Femur (tissue), 1 donor: ENCODE data around the gene ARL14EPL.

Experiments
- DNase-seq: peaks from one replicate; pipeline ENCODE4 v3.0.0-alpha.2; 2017

The ARL14EPL gene

DNA sequence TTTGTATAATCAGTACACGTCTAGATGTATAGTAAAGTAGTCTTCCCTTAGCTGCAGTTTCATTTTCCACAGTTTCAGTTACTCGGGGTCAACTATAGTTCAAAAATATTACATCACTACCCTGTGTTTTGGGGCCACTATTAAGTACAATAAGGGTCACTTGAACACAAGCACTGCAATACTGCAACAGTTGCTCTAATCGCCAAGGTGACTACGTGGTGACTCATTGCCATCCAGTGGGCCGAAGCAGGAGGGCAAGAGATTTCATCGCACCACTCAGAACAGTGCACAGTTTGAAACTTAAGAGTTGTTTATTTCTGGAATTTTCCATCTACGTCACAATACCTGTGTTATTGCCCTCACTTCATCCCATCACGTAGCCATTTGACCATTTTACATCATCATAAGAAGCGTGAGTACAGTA is at the start of gene ARL14EPL:
Gene ARL14EPL (plus strand): TSS at position 379 of the 424 bp plus-strand sequence. CDS start 18,994 bp downstream, outside the sequence.
- DNase-seq, result peak; percentile 41

DNA sequence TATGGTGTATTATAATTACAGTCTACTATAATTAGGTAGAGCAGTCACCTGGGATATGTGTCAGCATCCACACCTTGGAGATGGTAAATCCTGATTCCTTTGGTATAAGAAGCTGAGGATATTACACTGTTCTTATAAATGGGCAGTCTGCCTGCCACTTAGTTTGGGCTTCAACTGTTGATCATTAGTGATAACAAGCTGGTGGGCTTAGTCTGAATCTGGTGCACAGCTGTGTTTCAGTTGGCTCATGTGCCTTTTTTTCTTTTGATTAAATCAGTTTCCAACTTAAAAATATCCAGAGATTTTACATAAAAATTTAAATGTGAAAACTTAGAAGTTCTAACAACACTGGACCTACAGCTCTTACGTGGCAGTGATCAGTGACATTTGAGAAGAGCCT is 48.8 kb upstream of the ARL14EPL start:
- no peak for DNase-seq

DNA sequence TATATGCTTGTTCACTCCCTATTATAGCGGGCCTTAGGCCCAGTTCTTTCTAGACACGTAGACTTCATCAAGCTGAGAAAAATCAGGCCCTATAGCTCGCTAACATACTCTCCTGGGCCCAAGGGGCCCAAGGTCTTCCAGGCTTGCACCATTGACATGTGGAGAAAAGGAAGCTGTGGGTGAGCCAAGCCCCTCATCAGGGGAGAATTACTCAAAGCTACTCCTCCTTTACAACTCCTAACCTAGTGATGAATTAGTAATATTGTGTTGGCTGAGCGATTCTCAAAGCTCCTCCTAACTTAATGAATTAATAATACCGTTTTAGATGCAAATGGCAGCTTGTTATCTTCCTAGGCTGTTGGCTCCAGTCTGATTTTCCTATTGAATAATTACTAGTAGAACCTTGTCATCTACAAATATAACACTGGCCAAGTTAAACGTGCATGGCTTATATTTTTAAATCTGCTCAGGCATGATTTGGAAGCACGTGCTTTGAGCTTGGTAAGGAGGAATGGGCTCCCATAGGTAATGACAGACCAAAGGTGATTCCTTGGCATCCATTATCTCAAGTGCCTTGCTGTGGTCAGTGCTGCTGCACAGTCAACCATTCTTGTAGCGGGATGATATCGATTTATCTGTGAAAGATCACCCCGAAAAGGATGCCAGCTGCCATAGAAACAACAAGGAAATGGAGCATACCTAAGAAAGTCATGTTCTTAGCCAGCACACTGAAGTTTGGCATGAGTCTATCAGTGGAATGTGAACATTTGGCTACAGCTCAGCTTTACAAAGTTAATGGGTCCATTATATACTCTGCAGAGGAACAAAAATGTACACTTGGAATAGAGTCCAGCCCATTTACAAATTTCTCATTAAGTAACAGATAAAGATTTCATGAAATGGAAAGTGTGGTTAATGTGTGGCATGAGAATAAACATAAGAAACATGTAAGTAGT is 46.2 kb upstream of the ARL14EPL start:
- no peak for DNase-seq

DNA sequence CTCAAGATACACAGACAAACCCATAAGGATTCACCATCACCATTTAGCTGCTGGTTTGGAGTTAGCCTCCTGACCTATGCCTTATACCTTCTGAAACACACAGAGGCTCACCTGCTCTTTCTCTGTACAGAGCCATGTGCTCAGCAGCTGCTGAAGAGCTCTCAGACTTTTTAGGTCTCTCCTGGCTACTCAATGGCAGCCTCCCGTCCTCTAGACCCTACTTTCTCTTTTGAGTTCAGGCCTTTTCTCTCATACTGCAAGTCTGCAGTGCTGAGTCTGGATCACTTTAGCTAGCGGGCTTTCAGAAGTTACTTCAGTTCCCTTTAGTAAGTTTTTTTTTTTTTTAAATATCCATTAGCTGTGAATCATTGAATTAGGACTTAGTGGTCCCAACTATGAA is 44.3 kb upstream of the ARL14EPL start:
- no peak for DNase-seq

DNA sequence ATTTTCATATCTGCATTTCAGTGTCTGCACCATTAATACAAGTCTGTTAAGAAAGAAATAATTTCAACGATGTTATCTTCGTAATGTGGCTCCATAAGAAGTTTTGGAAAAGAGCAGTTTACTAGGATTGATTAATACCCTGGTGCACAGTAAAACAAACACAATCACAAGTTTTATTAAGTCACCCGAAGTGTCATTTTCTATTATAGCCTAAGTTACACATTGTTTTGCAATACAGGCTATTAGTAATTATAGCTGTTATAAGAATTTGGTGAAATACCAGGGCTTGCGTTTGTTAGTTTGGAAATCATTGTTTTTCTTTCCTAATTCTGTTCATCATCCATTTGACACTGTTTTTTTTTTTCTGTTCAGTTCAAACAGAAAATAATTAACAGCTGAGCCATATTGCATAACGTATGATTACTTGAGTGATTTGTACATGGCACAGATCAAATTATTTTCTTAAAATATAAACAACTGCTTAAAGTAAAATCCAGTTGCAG is 39.4 kb upstream of the ARL14EPL start:
- DNase-seq, result no peak

DNA sequence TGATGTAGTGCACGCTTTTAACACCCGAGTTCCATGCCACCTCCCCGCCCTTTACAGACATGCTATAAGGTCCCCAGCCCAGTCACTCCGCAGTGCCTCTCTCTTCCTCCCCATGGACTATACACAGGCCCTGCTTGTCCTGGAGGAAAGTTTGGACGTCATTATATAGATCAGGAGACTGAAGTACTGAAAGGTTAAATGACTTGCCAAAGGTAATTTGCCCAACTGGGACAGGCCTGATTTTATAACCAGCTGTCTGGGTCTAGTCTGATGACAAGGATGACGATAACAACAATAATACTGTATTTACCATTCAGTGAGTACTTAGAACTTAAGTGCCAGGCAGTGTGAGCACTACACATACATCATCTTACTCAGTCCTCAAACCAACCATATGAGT is 36.9 kb upstream of the ARL14EPL start:
- DNase-seq, result no peak

DNA sequence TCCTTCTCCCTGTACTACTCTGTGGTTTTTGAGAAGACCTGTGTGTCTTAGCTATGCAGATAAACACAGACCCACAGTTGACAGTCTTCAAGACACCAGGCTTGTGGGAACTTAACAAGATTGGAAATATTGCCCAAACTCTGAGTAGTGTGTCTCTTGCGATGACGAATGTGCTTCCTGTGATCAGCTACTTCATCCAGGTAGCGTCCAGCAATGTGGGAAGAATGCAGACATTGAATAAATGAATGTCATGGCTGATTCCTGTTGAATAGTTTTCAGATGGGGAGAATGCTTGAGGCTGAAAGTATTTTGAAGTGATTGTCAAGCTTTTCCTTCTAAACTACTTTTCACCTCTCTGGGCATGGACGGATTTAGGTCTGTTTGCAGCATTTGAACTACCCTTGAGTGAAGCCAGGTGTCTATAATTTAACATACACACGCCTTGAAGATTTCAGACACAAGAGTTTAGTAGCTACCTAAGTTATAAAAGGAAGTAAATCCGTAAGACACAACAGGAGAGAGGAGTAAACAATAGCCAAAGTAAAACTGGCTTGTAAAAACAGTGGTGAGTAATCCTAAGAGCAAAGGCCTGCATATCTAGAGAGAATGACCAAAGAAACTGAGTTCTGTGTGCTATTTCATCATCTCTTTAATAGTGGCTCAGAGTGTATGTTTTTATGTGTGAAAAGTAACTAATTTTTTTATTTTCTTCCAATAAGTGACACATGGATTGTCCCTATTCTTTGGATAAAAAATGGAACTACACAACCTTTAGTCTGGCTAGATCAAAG is 30.0 kb upstream of the ARL14EPL start:
- no peak for DNase-seq

DNA sequence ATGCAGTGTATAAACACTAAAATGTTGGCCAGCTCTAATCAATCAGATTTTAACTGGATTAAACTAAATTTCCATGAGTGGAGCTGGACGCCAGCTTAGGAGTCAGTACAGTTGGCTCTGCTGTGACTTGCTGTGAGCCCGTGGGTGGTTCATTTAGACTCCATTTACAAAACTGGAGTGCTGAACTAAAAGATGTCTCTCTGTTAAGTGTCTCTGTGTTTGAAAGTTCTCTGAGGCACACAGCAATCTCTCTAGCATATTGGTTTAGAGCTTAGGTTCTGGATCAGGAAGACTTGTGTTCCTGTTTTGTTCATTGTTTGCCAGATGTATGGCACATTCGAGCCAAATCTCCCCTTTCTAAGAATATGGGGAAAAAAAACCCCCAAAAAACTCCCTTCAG is 28.0 kb upstream of the ARL14EPL start:
- no peak for DNase-seq

DNA sequence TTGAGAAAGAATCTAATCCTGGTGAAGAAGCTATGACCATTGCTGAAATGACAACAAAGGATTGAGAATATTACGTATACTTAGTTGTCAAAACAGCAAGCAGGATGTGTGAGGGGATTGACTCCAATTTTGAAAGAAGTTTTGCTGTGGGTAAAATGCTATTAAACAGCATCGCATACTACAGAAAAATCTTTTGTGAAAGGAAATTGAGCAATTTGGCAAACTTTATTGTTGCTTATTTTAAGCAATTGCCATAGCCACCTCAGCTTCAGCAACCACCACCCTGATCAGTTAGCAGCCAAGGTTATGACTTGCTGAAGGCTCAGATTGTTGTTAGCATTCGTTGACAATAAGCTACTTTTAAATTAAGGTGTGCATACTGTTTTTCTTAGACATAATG is 22.5 kb upstream of the ARL14EPL start:
- DNase-seq, result no peak

DNA sequence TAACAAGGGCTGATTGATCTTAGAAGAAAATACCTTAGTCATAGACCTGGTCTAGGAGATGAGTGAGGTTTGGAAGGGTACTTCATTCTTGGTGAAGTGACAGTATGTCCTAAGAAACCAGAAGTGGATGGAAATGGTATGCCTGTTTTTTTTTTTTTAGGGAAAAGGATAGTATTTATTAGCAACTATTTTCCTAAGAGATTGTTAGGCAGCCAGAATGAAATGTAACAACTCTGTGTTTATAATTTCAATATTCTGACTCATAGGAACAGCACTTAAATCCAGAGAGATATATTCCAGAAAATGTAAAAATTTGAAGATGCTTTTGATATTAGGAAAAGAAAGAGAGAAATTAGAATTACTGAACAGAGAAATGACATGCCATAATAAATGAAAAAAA is 21.2 kb upstream of the ARL14EPL start:
- no peak for DNase-seq

DNA sequence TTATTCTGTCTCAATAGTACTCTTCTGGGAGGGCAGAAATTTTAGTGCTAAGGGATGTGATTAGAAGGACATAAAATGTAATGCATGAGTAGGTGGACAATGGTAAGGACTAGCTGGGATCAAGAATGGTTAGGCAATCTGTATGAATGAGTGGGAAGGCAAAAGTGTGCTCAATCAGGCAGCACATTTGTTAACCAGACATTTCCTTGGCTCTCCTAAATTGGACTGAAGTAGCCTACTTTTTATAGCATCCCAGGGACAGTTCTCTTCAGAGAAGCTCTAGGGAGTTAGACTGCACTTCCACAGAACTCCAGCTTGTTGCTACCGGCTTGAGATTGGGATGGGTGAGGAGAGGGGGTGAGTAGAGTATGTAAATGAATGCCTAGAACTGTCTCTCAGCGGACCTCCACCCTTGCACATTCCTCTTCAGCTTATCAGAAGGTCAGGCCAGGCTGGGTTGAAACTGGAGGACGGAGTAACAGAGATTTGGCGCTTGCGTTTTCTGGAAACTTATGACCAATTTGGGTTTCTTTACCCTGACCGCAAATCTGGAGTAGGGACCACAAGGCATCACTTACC is 19.0 kb upstream of the ARL14EPL start:
- no peak for DNase-seq

DNA sequence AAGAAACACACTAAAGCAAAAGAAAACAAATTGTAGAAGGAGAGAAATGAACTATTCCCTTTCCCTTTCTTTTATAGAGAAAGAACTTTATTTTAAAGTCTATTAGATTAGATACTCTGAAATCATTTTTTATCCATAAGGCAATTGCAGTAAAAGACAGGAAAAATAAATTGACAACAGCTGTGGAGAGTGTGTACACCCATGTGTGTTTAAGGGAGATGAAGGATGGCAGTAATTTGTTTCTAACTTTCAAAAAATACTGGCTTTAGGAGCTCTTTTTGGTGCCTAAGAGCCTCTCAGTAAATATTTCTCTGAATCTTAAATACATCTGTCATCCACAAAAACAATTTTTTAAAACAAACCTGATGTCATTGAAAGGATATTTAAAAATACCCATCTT is 18.3 kb upstream of the ARL14EPL start:
- DNase-seq, result no peak

DNA sequence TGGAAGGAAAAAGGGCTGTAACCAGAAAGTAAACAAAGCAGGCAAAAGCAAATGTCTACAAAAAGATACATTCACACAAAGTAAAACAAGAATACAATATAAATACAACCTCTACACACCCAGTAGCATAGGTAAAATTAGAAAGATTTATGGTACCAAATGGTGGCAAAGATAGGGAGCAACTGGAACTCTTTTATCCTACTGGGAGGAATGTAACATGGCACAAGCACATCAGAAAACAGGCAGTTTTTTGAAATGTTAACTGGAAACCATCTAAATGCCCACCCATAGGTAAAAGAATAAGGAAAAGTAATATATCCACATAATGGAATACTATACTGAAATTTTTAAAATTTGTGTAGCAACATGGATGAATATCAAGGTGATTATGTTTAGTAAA is 8.7 kb upstream of the ARL14EPL start:
- no peak for DNase-seq

DNA sequence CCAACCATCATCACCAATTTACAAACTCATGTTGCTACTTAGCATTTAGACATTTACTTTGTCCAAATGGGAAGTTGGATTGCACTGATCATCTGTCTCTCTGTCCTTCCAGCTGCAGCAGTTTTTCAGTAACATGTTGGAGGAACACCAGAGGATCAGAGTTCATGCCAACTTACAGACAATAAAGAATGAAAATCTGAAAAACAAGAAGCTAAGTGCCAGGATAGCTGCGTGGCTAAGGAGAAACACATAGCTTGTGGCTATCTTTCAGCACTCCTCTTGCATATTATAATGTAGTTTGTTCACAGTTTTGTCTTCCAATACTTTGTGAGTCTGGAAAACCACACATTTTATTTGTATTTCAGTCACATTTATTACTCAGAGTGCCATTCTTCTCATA is 6.4 kb upstream of the ARL14EPL start:
- no peak for DNase-seq

DNA sequence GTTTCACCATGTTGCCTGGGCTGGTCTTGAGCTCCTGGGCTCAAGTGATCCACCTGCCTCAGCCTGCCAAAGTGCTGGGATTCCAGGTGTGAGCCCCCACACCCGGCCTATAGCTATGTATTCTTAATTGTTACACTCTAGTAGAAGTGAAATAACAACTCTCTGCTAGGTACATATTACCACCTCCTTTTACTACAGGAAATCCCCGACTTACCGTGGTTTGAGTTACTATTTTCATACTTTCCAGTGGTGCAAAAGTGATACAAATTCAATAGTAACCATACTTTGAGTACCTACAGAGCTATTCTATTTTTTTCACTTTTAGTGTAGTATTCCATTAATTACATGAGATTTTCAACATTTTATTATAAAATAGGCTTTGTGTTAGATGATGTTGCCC is 719 bp downstream of the ARL14EPL start:
- no peak for DNase-seq

DNA sequence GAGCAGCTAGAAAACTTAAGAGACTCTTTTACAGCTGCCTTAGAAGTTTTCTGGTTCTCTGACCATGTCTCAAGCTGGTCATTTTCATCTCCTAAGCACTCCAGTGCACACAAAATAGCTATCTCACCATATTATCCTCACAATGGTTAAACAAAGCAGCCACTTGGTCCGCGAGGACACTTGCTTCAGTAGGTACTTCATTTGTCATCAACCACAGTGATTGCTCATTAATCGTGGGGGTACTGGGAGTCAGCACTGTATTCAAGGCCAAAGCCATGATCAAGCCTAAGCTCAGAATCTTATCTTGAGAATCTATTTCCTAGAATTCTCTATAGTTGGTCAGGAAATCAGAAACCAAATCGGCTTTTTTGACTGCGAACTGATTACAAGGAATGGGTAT is 2.9 kb downstream of the ARL14EPL start:
- no peak for DNase-seq

DNA sequence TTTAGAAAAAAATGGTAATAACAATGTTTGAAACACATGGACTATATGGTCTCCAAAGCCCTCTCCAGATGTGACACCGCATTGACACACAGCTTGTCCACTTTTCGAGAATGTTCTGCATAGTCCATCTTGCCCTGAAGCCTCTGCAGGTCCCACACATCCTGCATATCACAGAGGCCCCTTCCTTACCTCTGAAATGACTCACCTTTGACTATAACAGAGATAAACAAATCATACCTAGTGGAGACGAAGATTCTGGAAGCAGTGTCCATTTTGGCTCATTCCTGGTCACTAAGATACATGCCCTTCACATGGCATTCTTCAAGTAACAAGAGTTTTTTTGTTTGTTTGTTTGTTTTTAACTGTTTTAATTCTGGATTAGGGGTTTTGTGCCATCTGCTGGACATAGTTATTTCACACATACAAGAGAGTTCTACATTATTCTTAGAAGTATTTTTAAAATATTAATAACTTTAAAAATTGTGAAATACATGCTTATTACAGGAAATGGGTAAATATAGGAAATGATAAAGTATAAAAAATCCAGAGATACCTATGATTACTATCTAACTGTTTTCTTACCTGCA is 5.1 kb downstream of the ARL14EPL start:
- DNase-seq, result no peak

DNA sequence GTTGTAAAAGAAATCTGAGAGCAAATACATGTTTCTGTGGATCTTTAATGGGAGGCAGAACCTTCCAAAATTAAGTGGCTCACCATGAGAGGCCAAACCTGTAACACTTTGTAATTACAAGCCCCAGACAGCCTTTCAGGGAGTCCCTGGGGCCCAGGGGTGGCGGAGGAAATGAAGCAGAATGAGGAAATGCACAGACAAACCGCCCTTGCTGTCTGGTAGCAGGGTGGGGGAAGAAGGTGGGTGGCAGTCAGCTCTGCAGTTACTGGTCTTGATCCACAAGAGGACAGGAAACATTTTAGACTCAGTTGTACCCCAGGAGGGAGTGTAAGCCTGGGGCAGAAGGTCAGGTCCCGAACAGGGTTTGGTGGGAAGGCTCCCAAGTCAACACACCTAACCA is 6.5 kb downstream of the ARL14EPL start:
- DNase-seq, result peak; percentile 30

DNA sequence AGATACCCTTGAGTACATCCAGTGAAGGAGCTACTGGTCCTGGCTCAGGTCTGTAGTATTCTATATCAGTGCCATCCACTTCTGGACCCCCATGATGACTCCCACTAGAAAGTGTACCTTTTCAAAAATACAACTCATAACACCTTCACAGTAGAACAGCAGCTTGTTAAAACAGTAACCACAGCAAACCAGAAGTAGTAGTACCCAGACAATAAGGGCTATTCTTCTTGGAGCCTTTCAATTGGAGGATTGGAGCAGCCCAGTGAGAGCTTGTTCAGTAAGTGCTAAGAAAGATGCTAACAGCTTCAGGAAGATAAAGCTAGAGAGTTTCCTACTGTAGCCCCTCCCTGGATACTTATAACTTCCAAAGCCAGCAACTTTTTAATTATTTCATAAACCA is 10.1 kb downstream of the ARL14EPL start:
- DNase-seq, result no peak

DNA sequence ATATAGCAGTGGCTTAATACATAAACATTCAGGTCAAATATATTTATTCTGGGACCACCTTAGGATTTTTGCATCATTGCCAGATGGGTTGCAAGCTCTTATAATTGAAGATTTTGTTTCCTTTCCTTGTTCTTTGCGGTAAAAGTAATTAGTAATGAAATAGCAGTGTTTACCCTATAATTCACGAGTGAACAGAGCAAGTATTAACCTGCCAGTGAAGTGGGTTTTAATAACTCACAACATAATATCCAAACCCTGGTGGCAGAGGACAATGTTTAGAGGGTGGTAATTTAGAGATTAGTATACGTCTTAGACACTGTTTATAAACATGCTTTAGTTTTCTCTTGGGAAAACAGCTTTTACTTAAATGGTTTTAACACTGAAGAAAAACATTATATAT is 11.8 kb downstream of the ARL14EPL start:
- DNase-seq, result no peak

DNA sequence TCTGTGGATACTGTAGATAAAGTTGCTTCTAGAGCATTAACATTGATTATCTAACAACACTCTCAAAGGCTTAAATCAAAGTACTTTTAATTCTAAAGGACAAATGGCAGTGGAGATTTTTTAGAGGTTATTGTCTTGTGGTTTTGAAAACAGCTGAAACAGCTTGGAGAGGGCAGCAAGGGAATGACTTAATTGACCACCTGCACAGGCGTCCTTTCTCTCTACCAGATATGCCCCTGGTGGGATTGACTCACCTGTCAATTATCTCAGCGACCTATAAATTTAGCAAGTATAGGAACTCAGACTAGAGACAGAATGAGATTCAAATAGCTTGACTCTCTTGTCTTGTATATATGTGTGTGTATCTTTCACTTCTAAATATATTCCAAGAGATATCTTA is 13.5 kb downstream of the ARL14EPL start:
- no peak for DNase-seq

DNA sequence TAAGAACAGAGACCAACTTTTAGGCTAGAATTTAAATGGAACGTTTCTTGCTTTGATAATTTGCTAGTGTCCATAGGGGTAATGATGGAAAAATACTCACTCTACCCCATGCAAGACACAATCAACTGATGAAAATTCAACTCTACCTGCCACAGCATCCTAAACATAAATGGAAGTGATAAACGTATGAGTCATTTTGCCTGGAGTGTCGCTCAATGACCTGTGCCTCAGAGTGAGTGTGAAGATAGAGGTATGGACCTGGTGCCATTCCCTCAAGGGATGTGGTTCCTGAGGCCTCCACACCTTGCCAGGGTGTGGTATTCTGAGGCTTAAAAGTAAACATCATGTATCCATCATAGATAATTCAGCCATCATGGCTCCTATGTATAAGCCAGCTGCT is 14.0 kb downstream of the ARL14EPL start:
- DNase-seq, result no peak

DNA sequence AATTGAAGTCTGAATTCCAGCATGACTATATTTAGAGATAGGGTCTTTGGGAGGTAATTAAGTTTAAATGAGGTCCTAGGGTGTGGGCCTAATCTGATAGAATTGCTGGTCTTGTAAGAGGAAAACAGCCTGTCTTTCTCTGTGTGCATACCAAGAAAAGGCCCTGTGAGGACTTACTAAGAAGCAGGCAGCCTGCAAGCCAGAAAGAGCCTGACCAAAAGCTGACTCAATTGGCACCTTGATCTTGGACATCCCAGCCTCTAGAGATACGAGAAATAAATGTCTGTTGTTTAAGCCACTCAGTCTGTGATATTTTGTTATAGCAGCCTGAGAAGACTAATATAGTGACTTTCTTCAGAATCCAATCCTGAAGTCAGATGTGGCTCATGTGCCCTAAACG is 14.6 kb downstream of the ARL14EPL start:
- DNase-seq, result no peak
